SK-N-MC (cell line): Measurements from ENCODE around the gene PSMG4.

ENCODE experiments used
- DNase-seq: peaks from one replicate; pipeline ENCODE4 v3.0.0-alpha.2; 2011; ENCODE audit warnings: low read depth, low spot score
- H3K27ac ChIP-seq: fragments of 200-600 bp; sonication (generic); 2 replicates; pipeline ENCODE4 v1.5.1; 2016; ENCODE audit warnings: mixed run types
- H3K36me3 ChIP-seq: fragments of 200-600 bp; sonication (generic); 2 replicates; pipeline ENCODE4 v1.6.1; 2017; ENCODE audit warnings: antibody characterized with exemption, low read length, mixed read lengths; ENCODE audit not compliant: insufficient read depth
- H3K4me3 ChIP-seq: fragments of 200-600 bp; sonication (generic); 2 replicates; pipeline ENCODE4 v1.5.1; 2016
- H3K9ac ChIP-seq: fragments of 200-600 bp; sonication (generic); 2 replicates; pipeline ENCODE4 v1.8.0; 2017; ENCODE audit warnings: mixed run types, mixed read lengths; ENCODE audit not compliant: insufficient read length
- H3K9me3 ChIP-seq: fragments of 200-600 bp; sonication (generic); 2 replicates; pipeline ENCODE4 v1.6.1; 2017; ENCODE audit warnings: low read depth, mild to moderate bottlenecking, antibody characterized with exemption, low read length, moderate library complexity, mixed read lengths
- EZH2 ChIP-seq: fragments of 200-600 bp; sonication (generic); IDR thresholded peaks from one replicate; pipeline ENCODE4 v1.6.1; 2017; ENCODE audit warnings: antibody characterized with exemption
- FOXP2 ChIP-seq: optimal IDR thresholded peaks from 2 replicates; pipeline ENCODE3; 2011; ENCODE audit warnings: mild to moderate bottlenecking, moderate library complexity; ENCODE audit not compliant: insufficient read depth; ENCODE audit errors: extremely low read length, control extremely low read depth
- POLR2AphosphoS5 ChIP-seq: IDR thresholded peaks from 2 replicates; pipeline ENCODE4 v1.6.1; 2012; ENCODE audit warnings: mild to moderate bottlenecking, low read depth, low read length, borderline replicate concordance

The PSMG4 gene

GRCh38 chr6:3309391-3310050 lies 50.8 kb downstream of the PSMG4 start:
- TF ChIP-seq EZH2 (no peak), FOXP2 (no peak), POLR2AphosphoS5 (no peak)
- no peak for DNase-seq
- Histone ChIP-seq H3K27ac (no peak overlapping the region), H3K4me3 (no peak overlapping the region), H3K36me3 (no peaks in the 10 kb centered on the region), H3K9me3 (no peaks in the 10 kb centered on the region), H3K9ac (no peak overlapping the region)

- TF ChIP-seq EZH2 (no peak), FOXP2 (no peak), POLR2AphosphoS5 (no peak)
- DNase-seq, result no peak
- Histone ChIP-seq H3K9ac (no peak overlapping the region), H3K36me3 (no peaks in the 10 kb centered on the region), H3K9me3 (no peaks in the 10 kb centered on the region), H3K27ac (no peak overlapping the region), H3K4me3 (no peak overlapping the region)
These were observed 51.3 kb downstream of the PSMG4 start for GRCh38 chr6:3310051-3310448.

GRCh38 chr6:3310703-3311102 lies 52.0 kb downstream of the PSMG4 start:
- H3K4me3 ChIP-seq, result no peak overlapping the region
- no peak for TF ChIP-seq FOXP2
- TF ChIP-seq EZH2, result no peak
- no peak for TF ChIP-seq POLR2AphosphoS5
- no peak overlapping the region for H3K9ac ChIP-seq
- no peak overlapping the region for H3K27ac ChIP-seq
- no peaks in the 10 kb centered on the region for H3K9me3 ChIP-seq
- H3K36me3 ChIP-seq, result no peaks in the 10 kb centered on the region
- DNase-seq, result no peak

GRCh38 chr6:3311826-3312225 lies 53.1 kb downstream of the PSMG4 start:
- no peak overlapping the region for H3K4me3 ChIP-seq
- no peak overlapping the region for H3K9ac ChIP-seq
- no peaks in the 10 kb centered on the region for H3K36me3 ChIP-seq
- DNase-seq, result no peak
- H3K27ac ChIP-seq, result no peak overlapping the region
- TF ChIP-seq EZH2 (no peak), FOXP2 (no peak), POLR2AphosphoS5 (no peak)
- H3K9me3 ChIP-seq, result no peaks in the 10 kb centered on the region

GRCh38 chr6:3312604-3313231 lies 54.0 kb downstream of the PSMG4 start:
- no peak for DNase-seq
- Histone ChIP-seq H3K4me3 (no peak overlapping the region), H3K27ac (no peak overlapping the region), H3K36me3 (no peaks in the 10 kb centered on the region), H3K9ac (no peak overlapping the region), H3K9me3 (no peaks in the 10 kb centered on the region)
- TF ChIP-seq FOXP2 (no peak), POLR2AphosphoS5 (no peak), EZH2 (no peak)

GRCh38 chr6:3314176-3314575 lies 55.4 kb downstream of the PSMG4 start:
- TF ChIP-seq POLR2AphosphoS5, result no peak
- TF ChIP-seq EZH2, result no peak
- TF ChIP-seq FOXP2, result no peak
- H3K4me3 ChIP-seq, result no peak overlapping the region
- no peak overlapping the region for H3K9ac ChIP-seq
- DNase-seq, result no peak
- no peak overlapping the region for H3K27ac ChIP-seq
- no peaks in the 10 kb centered on the region for H3K36me3 ChIP-seq
- H3K9me3 ChIP-seq, result no peaks in the 10 kb centered on the region

- Histone ChIP-seq H3K27ac (no peak overlapping the region), H3K9me3 (no peaks in the 10 kb centered on the region), H3K4me3 (no peak overlapping the region), H3K9ac (no peak overlapping the region), H3K36me3 (no peaks in the 10 kb centered on the region)
- DNase-seq, result no peak
- no peak for TF ChIP-seq POLR2AphosphoS5
- no peak for TF ChIP-seq EZH2
These were observed 56.1 kb downstream of the PSMG4 start for GRCh38 chr6:3314621-3315467.

GRCh38 chr6:3315841-3316240 lies 57.1 kb downstream of the PSMG4 start:
- no peak overlapping the region for H3K27ac ChIP-seq
- TF ChIP-seq EZH2 (no peak), POLR2AphosphoS5 (no peak), FOXP2 (no peak)
- no peak overlapping the region for H3K9ac ChIP-seq
- H3K36me3 ChIP-seq, result no peaks in the 10 kb centered on the region
- no peak for DNase-seq
- H3K4me3 ChIP-seq, result no peak overlapping the region
- no peaks in the 10 kb centered on the region for H3K9me3 ChIP-seq
